Smooth muscle cell of the coronary artery (primary cell): ENCODE measurements around the gene USP20. TPM values are rescaled to one million over a fixed set of nuclear protein-coding genes. Genes with fewer than 3 reads are reported as not detected.

ENCODE experiments used
- total RNA-seq: library from RNA; depleted of rRNA; stranded (reverse); fragments of >200 nt; gene quantifications from 2 replicates; pipeline ENCODE4 v1.2.3, GENCODE V29; 2014; ENCODE audit warnings: low replicate concordance

USP20 gene
- total RNA-seq = 8.3 and 20.1 TPM in 2 replicates

DNA sequence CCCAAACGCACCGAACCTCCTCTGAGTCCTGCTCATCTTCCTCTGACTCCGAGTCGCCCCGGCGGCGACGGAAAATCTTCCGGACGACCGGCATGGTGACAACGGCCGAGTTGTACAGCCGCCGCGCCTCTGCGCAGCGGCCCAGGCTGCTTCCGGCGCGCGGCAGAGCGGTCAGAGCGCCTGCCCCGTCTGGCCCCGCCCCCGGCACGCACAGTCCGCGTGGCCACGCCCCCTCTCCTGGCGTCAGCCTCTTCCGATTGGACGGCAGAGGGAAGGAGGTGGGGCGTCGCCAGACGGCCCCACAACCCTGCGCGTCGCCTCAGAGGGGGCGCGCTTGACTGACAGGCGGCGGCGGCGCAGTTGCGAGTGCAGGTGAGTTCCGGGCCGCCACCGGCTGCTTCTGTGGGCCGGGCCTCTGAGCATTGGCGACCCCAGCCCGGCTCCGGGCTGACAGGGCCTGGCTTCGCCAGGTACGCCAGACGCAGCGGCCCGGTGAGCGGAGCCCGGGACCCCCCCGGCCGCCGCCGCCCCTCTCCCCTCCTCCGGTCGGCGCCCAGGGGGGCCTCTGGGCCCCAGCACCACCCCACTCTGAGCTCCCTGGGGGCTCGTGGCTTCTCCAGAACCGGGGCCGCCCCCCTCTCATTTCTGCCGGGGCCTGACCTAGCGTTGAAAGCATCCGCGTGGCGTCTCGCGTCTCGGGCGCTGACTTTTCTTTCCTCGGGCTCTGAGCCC is at the start of gene USP20, which contains the start of gene C9orf78:
Gene USP20 (plus strand): TSS at position 331 of the 732 bp plus-strand sequence. CDS start 17,098 bp downstream, outside the sequence.
Gene C9orf78 (minus strand): TSS at position 148 of the 732 bp plus-strand sequence. CDS start 54 bp downstream, at position 94.

GRCh38 chr9:129802833-129803675 is 32.2 kb upstream of the USP20 start, which contains the start of gene TOR1B:
Gene TOR1B, plus strand, starts transcription at chr9:129803184. Its CDS starts 29 bp downstream, at chr9:129803213.

GRCh38 chr9:129823935-129824601 is 11.2 kb upstream of the USP20 start, which contains the start of gene TOR1A:
Gene TOR1A, minus strand, starts transcription at chr9:129824136. Its CDS starts 51 bp downstream, at chr9:129824085.

Other genes starting within 250 kb of the USP20 start
- 0.08 TPM in 1 of 2 replicates, not detected in the other for gene C9orf50, start 214.4 kb upstream of the USP20 start, total RNA-seq
- gene NTMT1, start 209.3 kb upstream of the USP20 start, total RNA-seq = 33.6 and 50.1 TPM in 2 replicates
- gene ASB6, start 193.3 kb upstream of the USP20 start, total RNA-seq = 9.6 and 9.9 TPM in 2 replicates
- 8.5 and 15.1 TPM in 2 replicates for gene PRRX2, start 169.8 kb upstream of the USP20 start, total RNA-seq
- gene PTGES, start 82.4 kb upstream of the USP20 start, total RNA-seq = 2.6 and 30.0 TPM in 2 replicates
- gene TOR1B, start 32.3 kb upstream of the USP20 start, total RNA-seq = 13.1 and 18.9 TPM in 2 replicates
- 14.4 and 19.8 TPM in 2 replicates for gene TOR1A, start 11.3 kb upstream of the USP20 start, total RNA-seq
- gene C9orf78, start 183 bp upstream of the USP20 start, total RNA-seq = 44.6 and 121 TPM in 2 replicates
- 43.8 and 51.6 TPM in 2 replicates for gene FNBP1, start 207.7 kb downstream of the USP20 start, total RNA-seq
- gene GPR107, start 218.4 kb downstream of the USP20 start, total RNA-seq = 25.1 and 57.4 TPM in 2 replicates